ENCODE data around the gene FEV. TPM values are rescaled to one million over a fixed set of nuclear protein-coding genes. Genes with fewer than 3 reads are reported as not detected.

Gene FEV
- total RNA-seq, 1 donor from 2014 or later, result not detected

GRCh38 chr2:219024059-219024458, 39.1 kb upstream of the FEV start:
- peaks cover 12% of the 10 kb centered on the region for H3K27me3 ChIP-seq
- no peaks in the 10 kb centered on the region for H3K4me1 ChIP-seq
- H3K36me3 ChIP-seq, result no peaks in the 10 kb centered on the region
- no peak for ATAC-seq
- intact Hi-C loops (cut with DNase I), result loop anchor here (10.0 kb wide), 1 partner anchor 131 kb away; no protein-coding TSS in a partner anchor
- H3K4me3 ChIP-seq, result no peak overlapping the region
- TF ChIP-seq, protein P1, sequence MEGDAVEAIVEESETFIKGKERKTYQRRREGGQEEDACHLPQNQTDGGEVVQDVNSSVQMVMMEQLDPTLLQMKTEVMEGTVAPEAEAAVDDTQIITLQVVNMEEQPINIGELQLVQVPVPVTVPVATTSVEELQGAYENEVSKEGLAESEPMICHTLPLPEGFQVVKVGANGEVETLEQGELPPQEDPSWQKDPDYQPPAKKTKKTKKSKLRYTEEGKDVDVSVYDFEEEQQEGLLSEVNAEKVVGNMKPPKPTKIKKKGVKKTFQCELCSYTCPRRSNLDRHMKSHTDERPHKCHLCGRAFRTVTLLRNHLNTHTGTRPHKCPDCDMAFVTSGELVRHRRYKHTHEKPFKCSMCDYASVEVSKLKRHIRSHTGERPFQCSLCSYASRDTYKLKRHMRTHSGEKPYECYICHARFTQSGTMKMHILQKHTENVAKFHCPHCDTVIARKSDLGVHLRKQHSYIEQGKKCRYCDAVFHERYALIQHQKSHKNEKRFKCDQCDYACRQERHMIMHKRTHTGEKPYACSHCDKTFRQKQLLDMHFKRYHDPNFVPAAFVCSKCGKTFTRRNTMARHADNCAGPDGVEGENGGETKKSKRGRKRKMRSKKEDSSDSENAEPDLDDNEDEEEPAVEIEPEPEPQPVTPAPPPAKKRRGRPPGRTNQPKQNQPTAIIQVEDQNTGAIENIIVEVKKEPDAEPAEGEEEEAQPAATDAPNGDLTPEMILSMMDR (IDR thresholded peaks at IDR 0.05), result no peak
- DNase-seq, result peak; percentile 43
- no peaks in the 10 kb centered on the region for H3K9me3 ChIP-seq
- no peak overlapping the region for H3K27ac ChIP-seq

GRCh38 chr2:219023045-219023605, 38.1 kb upstream of the FEV start:
- Histone ChIP-seq H3K27me3 (peaks cover 12% of the 10 kb centered on the region), H3K4me3 (no peak overlapping the region), H3K4me1 (no peaks in the 10 kb centered on the region), H3K9me3 (no peaks in the 10 kb centered on the region), H3K36me3 (no peaks in the 10 kb centered on the region), H3K27ac (no peak overlapping the region)
- intact Hi-C loops (cut with DNase I), result loop anchor here (10.0 kb wide), 1 partner anchor 132 kb away; no protein-coding TSS in a partner anchor
- ATAC-seq, result no peak
- peak; percentile 45 for DNase-seq
- TF ChIP-seq, protein P1 (IDR thresholded peaks at IDR 0.05), result no peak

GRCh38 chr2:219022616-219023015, 37.6 kb upstream of the FEV start:
- TF ChIP-seq, protein P1 (IDR thresholded peaks at IDR 0.05), result no peak

DNA sequence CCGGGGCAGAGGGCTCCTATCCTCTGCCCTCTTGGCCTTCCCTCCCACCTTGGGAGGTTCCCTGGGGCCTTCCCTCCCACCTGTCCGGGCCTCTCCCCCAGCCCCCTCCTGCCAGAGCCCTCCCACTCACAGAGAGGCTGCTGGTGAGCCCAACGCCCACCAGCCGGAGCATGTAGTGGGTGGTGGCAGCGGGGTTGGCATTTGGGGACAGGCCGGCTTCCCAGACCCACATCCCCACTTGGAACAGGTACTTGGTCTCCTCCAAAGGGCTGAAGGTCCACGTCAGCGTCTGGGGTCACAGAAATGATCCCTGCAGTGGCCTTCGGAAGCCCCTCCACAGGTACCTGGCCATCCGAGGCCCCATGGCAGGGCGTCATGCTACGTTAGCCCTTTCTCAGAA, 37.1 kb upstream of the FEV start:
- Histone ChIP-seq H3K9me3 (no peaks in the 10 kb centered on the region), H3K4me1 (no peaks in the 10 kb centered on the region), H3K4me3 (no peak overlapping the region), H3K27me3 (peaks cover 8% of the 10 kb centered on the region), H3K36me3 (no peaks in the 10 kb centered on the region), H3K27ac (no peak overlapping the region)
- DNase-seq (no peak), ATAC-seq (no peak)
- TF ChIP-seq, protein P1 (IDR thresholded peaks at IDR 0.05), result no peak
- intact Hi-C loops (cut with DNase I), result loop anchor here (10.0 kb wide), 1 partner anchor 133 kb away; no protein-coding TSS in a partner anchor

More at GRCh38 chr2:219022616-219023015, 37.6 kb upstream of the FEV start:
- no peaks in the 10 kb centered on the region for H3K9me3 ChIP-seq
- DNase-seq (peak; percentile 23), ATAC-seq (no peak)
- no peaks in the 10 kb centered on the region for H3K36me3 ChIP-seq
- no peak overlapping the region for H3K4me3 ChIP-seq
- H3K27ac ChIP-seq, result no peak overlapping the region
- intact Hi-C loops (cut with DNase I), result loop anchor here (10.0 kb wide), 1 partner anchor 132 kb away; no protein-coding TSS in a partner anchor
- no peaks in the 10 kb centered on the region for H3K4me1 ChIP-seq
- H3K27me3 ChIP-seq, result peaks cover 12% of the 10 kb centered on the region

- H3K4me3 ChIP-seq, result no peak overlapping the region
- no peaks in the 10 kb centered on the region for H3K9me3 ChIP-seq
- DNase-seq (peak; percentile 84), ATAC-seq (peak; percentile 71)
- TF ChIP-seq, protein P1 (IDR thresholded peaks at IDR 0.05), result no peak
- no peak overlapping the region for H3K27ac ChIP-seq
- H3K4me1 ChIP-seq, result no peaks in the 10 kb centered on the region
- intact Hi-C loops (cut with DNase I), result loop anchor here (10.0 kb wide), 1 partner anchor 133 kb away; no protein-coding TSS in a partner anchor
- H3K36me3 ChIP-seq, result no peaks in the 10 kb centered on the region
- peaks cover 8% of the 10 kb centered on the region for H3K27me3 ChIP-seq
Observed at GRCh38 chr2:219021591-219021990, 36.6 kb upstream of the FEV start.

Data from upper lobe of right lung (tissue), 1 donor.